GM23248 (cell line): ENCODE measurements around the gene ITM2C.

ENCODE experiments used
- EZH2 ChIP-seq: fragments of 200-600 bp; sonication (generic); IDR thresholded peaks from 2 replicates; pipeline ENCODE4 v1.6.1; 2018; ENCODE audit warnings: antibody characterized with exemption, mild to moderate bottlenecking; ENCODE audit not compliant: insufficient read depth, poor library complexity, severe bottlenecking
- EZH2phosphoT487 ChIP-seq: fragments of 200-600 bp; sonication (generic); IDR thresholded peaks from 2 replicates; pipeline ENCODE4 v1.6.1; 2018; ENCODE audit warnings: antibody characterized with exemption, moderate library complexity, mild to moderate bottlenecking, low read depth; ENCODE audit not compliant: insufficient read depth

DNA sequence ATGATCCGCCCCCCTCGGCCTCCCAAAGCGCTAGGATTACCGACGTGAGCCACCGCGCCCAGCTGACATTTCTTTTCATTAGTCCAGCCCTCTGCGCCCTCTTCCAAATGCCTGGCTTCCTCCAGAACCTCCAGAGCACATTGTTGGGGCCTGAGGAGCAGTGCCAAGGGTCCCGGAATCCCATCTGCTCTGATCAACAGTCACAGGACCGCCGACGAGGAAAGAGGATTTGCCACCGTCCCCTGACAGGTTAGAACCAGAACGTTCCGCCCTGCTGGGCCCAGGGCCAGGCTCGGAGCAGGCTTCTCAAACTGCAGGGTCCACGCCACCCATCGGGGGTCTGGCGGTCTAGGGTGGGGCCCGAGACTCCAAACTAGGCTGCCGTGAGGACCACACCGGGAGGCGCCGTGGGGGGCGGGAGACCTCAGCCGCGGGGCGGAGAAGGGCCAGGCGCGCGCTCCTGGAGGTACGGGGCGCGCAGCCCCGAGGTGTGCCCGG, 36.9 kb upstream of the ITM2C start:
- TF ChIP-seq EZH2phosphoT487 (no peak), EZH2 (no peak)
